GM18873 (cell line): ENCODE measurements around the gene ID1.
A peak's percentile ranks its signal among the peaks of the same experiment; 100 is the strongest.
"Not testable (repeated sequence)": the region's sequence is repeated elsewhere in the genome, so short reads cannot be mapped to it uniquely, and the experiment has no call there.

Source experiments
- ATAC-seq: cut with Tn5 transposase; IDR thresholded peaks from one replicate; pipeline ENCODE4 v1.9.1; 2021; ENCODE audit warnings: mild to moderate bottlenecking, moderate library complexity, moderate number of reproducible peaks; ENCODE audit not compliant: unreplicated experiment, low FRiP score

The ID1 gene

GRCh38 chr20:31572701-31573554 is 32.2 kb upstream of the ID1 start:
- peak; percentile 47 for ATAC-seq

- no peak for ATAC-seq
Observed at GRCh38 chr20:31573555-31574321, 31.4 kb upstream of the ID1 start.

GRCh38 chr20:31574986-31575385 is 30.1 kb upstream of the ID1 start:
- ATAC-seq, result not testable (repeated sequence)

- no peak for ATAC-seq
Observed at GRCh38 chr20:31576751-31577150, 28.3 kb upstream of the ID1 start.

- no peak for ATAC-seq
Observed at GRCh38 chr20:31577194-31577593, 27.9 kb upstream of the ID1 start.

GRCh38 chr20:31578448-31579138 is 26.5 kb upstream of the ID1 start:
- ATAC-seq, result no peak

GRCh38 chr20:31579245-31579644 is 25.8 kb upstream of the ID1 start:
- ATAC-seq, result no peak

GRCh38 chr20:31579941-31580651 is 25.0 kb upstream of the ID1 start:
- ATAC-seq, result not testable (repeated sequence)

- no peak for ATAC-seq
Observed at GRCh38 chr20:31580706-31581105, 24.4 kb upstream of the ID1 start.

GRCh38 chr20:31581391-31581790 is 23.7 kb upstream of the ID1 start:
- ATAC-seq, result no peak

- no peak for ATAC-seq
Observed at GRCh38 chr20:31587545-31588389, 17.3 kb upstream of the ID1 start.

- ATAC-seq, result no peak
Observed at GRCh38 chr20:31590717-31591225, 14.3 kb upstream of the ID1 start.

- no peak for ATAC-seq
Observed at GRCh38 chr20:31593221-31594001, 11.7 kb upstream of the ID1 start.

- ATAC-seq, result no peak
Observed at GRCh38 chr20:31594002-31594557, 11.0 kb upstream of the ID1 start.

GRCh38 chr20:31594558-31595379 is 10.3 kb upstream of the ID1 start:
- ATAC-seq, result no peak

GRCh38 chr20:31595380-31595653 is 9.8 kb upstream of the ID1 start:
- no peak for ATAC-seq

GRCh38 chr20:31595654-31596411 is 9.3 kb upstream of the ID1 start:
- ATAC-seq, result no peak
